ENCODE data around the gene KCNK16. TPM values are rescaled to one million over a fixed set of nuclear protein-coding genes. Genes with fewer than 3 reads are reported as not detected.

The KCNK16 gene
- polyA plus RNA-seq, 1 experiment = not detected

DNA sequence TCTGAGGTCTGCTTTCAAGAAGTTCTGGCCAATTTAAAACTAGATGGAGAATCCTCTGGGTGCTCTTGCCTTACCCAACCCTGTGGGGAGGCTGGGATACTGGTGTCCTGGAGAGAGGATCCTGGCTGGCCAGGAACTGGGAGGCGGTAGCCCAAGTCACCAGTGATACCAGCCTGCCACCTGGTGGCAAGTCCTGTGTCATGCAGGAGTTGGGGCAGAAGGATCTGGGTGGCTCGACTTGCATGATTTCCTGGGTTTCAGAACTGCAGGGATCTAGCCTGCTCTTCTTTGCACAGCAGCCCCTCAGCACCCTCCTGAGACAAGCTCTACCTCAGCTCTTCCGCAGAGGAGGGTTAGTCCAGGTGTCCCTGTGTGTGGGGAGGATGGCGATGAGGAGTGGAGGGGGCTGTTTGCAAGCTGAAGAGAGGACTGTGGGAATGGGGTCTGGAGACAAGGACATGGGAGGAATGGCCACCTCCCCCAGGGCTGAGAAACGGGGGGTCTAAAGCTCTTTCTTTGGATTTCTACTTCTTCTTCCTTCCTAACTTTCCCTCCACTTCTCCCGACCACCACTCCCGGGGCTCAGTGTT is 12.5 kb downstream of the KCNK16 start:
- no peak for DNase-seq (ENCODE audit: low read depth)
- Histone ChIP-seq H3K4me3 (ENCODE audit: low read depth, low read length) (no peak overlapping the region), H3K36me3 (ENCODE audit: control insufficient read depth, insufficient read depth, low read length) (no peaks in the 10 kb centered on the region), H3K27me3 (ENCODE audit: control insufficient read depth, insufficient read depth, low read length) (peaks cover 20% of the 10 kb centered on the region)
- ChIA-PET POLR2A (no interaction called here), CTCF (interaction anchor here (0.6 to 4.2 kb wide), 22 partner anchors 9 to 851 kb away, joined by 3 to 55 read pairs (median 4); no protein-coding TSS in a partner anchor)
- TF ChIP-seq, protein P1, sequence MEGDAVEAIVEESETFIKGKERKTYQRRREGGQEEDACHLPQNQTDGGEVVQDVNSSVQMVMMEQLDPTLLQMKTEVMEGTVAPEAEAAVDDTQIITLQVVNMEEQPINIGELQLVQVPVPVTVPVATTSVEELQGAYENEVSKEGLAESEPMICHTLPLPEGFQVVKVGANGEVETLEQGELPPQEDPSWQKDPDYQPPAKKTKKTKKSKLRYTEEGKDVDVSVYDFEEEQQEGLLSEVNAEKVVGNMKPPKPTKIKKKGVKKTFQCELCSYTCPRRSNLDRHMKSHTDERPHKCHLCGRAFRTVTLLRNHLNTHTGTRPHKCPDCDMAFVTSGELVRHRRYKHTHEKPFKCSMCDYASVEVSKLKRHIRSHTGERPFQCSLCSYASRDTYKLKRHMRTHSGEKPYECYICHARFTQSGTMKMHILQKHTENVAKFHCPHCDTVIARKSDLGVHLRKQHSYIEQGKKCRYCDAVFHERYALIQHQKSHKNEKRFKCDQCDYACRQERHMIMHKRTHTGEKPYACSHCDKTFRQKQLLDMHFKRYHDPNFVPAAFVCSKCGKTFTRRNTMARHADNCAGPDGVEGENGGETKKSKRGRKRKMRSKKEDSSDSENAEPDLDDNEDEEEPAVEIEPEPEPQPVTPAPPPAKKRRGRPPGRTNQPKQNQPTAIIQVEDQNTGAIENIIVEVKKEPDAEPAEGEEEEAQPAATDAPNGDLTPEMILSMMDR (IDR thresholded peaks at IDR 0.05; ENCODE audit: insufficient read depth, low read depth, low read length) = peak; percentile 88

DNA sequence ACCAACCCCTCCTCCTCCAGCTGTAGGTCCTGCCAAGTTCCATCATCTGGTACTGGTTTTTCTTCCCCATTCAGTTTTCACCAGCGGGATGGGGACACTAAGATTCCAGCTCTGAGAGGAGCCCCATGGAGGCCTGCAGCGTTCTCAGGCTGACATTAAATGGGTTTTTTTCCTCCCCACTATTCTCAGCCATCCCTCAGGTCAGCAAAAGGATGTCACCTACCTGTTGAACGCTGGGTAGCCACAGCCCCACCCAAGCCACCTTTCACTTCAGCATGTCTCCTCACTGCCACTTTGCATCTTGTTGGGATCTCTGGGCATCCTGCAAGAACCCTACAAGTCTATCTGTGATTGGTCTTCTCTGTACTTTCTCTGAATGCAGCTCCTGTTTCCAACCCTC is 15.0 kb downstream of the KCNK16 start:
- no peaks in the 10 kb centered on the region for H3K36me3 ChIP-seq (ENCODE audit: control insufficient read depth, insufficient read depth, low read length)
- TF ChIP-seq, protein P1 (IDR thresholded peaks at IDR 0.05; ENCODE audit: insufficient read depth, low read depth, low read length) = no peak
- ChIA-PET CTCF (interaction anchor here (0.9 to 10.7 kb wide), 7 partner anchors 8 to 438 kb away, joined by 3 to 136 read pairs (median 4); no protein-coding TSS in a partner anchor), POLR2A (no interaction called here)
- no peaks in the 10 kb centered on the region; the same call in 1 of the 2 replicates for H3K27me3 ChIP-seq (ENCODE audit: control insufficient read depth, insufficient read depth, low read length)
- DNase-seq (ENCODE audit: low read depth) = no peak
- H3K4me3 ChIP-seq (ENCODE audit: low read depth, low read length) = no peak overlapping the region

DNA sequence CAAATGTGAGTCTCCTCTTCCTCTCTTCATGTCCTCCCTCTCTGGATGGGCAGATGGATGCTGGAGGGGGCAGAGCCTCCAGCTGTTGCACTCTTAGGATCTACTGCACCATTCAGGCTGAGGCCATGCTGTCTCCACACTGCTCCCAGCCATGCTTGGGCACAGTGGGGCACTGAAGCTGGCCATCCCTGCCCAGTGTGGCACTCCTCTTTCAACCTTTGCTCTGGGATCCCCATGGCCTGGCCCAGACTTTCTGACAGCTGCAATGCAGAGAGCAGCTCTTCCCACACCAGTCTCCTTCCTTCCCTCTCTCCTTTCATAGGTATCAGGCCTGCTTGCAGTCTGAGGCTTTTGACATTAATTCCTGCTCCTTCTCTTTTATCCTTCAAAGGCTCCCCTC is 17.6 kb downstream of the KCNK16 start:
- ChIA-PET CTCF (interaction anchor here (0.9 to 10.7 kb wide), 8 partner anchors 17 to 433 kb away, joined by 3 to 136 read pairs (median 4); no protein-coding TSS in a partner anchor), POLR2A (no interaction called here)
- no peak for DNase-seq (ENCODE audit: low read depth)
- Histone ChIP-seq H3K4me3 (ENCODE audit: low read depth, low read length) (no peak overlapping the region), H3K27me3 (ENCODE audit: control insufficient read depth, insufficient read depth, low read length) (no peaks in the 10 kb centered on the region), H3K36me3 (ENCODE audit: control insufficient read depth, insufficient read depth, low read length) (no peaks in the 10 kb centered on the region)
- TF ChIP-seq, protein P1 (IDR thresholded peaks at IDR 0.05; ENCODE audit: insufficient read depth, low read depth, low read length) = no peak

DNA sequence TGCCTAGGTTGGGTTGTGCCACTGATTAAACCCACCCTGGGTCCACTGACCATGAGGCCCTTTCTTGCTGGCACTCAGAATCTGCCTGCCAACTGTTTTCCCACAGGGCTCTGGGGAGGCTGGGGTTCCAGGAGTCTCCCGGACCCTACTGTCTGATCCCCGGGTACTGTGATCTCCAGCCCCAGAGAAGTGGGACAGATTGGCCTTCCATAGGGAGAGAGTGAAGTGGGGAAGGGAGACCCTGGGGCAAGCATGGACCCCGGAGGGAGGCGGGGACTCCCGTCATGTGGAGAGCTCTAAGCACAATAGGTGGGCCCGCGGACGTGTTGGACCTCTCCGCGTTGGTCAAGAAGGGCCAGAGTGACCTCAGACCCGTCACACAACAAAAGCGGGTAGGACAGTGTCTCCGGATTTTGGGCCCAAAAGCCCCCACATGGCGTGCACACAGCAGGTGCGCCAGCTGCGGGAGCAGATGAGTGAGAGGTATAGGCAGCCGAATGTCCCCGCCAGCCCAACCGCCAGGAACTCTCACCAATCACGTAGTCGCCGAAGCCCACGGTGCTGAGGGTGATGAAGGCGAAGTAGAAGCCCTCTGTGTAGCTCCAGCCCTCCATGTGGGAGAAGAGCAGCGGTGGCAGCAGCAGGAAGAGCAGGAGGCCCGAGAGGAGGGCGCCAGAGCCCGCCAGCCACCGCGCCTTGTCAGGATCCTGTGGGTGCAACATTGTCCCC is 18.9 kb downstream of the KCNK16 start:
- ChIA-PET POLR2A (no interaction called here), CTCF (interaction anchor here (0.6 to 10.7 kb wide), 23 partner anchors 9 to 432 kb away, joined by 3 to 136 read pairs (median 4); no protein-coding TSS in a partner anchor)
- H3K36me3 ChIP-seq (ENCODE audit: control insufficient read depth, insufficient read depth, low read length) = no peaks in the 10 kb centered on the region
- H3K4me3 ChIP-seq (ENCODE audit: low read depth, low read length) = no peak overlapping the region
- no peak for DNase-seq (ENCODE audit: low read depth)
- TF ChIP-seq, protein P1 (IDR thresholded peaks at IDR 0.05; ENCODE audit: insufficient read depth, low read depth, low read length) = no peak
- H3K27me3 ChIP-seq (ENCODE audit: control insufficient read depth, insufficient read depth, low read length) = no peaks in the 10 kb centered on the region; the same call in 1 of the 2 replicates

DNA sequence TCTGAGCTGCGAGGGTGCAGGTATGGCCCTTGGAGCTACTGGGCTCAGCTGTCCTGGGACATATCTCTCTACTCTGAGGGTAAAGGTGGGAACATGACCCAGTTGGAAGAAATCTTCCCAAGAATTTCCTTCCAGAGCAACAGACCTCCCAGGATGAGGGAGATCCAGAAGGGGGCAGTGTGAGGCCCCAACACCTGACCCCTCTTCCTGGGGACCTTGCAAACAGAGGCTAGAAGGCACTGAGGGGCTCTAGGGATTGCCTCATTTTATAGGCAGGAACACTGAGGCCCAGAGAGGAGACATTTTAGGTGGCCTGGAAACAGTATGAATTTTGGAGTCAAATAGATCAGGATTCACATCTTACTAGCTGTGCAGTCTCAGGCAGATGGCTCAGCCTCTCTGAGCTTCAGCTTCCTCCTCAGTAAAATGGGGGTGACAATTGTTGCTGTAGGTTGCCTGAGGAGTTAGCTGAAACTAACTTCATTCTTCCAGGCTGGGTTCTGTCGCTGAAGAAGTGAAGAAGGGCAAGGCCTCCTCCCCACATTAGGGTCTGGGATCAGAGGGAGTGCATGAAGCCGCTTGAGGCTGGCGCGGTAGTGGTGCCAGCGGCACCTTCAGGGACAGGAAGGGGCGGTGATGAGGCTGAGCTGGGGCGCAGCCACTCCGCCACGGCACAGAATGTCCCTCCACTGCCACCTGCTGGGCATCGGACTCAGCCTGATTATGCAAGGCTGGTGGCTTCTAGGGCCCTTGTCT is 19.7 kb downstream of the KCNK16 start:
- DNase-seq (ENCODE audit: low read depth) = no peak
- Histone ChIP-seq H3K4me3 (ENCODE audit: low read depth, low read length) (no peak overlapping the region), H3K27me3 (ENCODE audit: control insufficient read depth, insufficient read depth, low read length) (no peaks in the 10 kb centered on the region; the same call in 1 of the 2 replicates), H3K36me3 (ENCODE audit: control insufficient read depth, insufficient read depth, low read length) (no peaks in the 10 kb centered on the region)
- TF ChIP-seq, protein P1 (IDR thresholded peaks at IDR 0.05; ENCODE audit: insufficient read depth, low read depth, low read length) = peak; percentile 84
- CTCF ChIA-PET = interaction anchor here (0.6 to 10.7 kb wide), 25 partner anchors 9 to 431 kb away, joined by 3 to 136 read pairs (median 4); no protein-coding TSS in a partner anchor
- POLR2A ChIA-PET = no interaction called here

All from BJ (cell line).